Measurements from ENCODE around the gene SPATA31D4. TPM values are rescaled to one million over a fixed set of nuclear protein-coding genes. Genes with fewer than 3 reads are reported as not detected.
"Not testable (repeated sequence)": the region's sequence is repeated elsewhere in the genome, so short reads cannot be mapped to it uniquely, and the experiment has no call there.

SPATA31D4 gene
- not detected for total RNA-seq

DNA sequence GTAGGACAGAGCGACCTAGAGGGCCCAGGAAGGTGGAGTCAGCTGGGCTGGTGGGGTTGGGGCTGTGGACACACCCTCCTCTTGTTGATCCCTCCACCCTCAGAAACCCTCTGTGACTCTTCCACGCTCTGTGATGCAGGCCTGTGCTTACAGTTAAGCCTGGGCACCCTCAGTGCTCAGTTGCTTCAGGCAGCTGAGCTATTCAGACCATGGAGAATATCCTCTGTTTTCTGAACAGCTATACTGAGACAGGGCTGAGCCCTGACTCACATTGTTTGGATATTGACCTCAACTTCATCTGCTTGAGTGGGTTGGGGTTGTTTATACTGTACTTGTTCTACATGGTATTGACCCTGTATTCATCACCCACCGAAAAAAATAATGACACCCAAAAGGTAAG, at the start of gene SPATA31D4:
SPATA31D4 (plus strand) TSS at position 124 of the 400 bp plus-strand sequence; CDS start at position 210, 86 bp downstream.
- not testable (repeated sequence) for ATAC-seq; H3K36me3 Mint-ChIP-seq (ENCODE audit: insufficient read depth); H3K27me3 Mint-ChIP-seq (ENCODE audit: low read depth); H3K9me3 Mint-ChIP-seq; H3K4me1 Mint-ChIP-seq (ENCODE audit: low read depth); DNase-seq; H3K4me3 Mint-ChIP-seq

DNA sequence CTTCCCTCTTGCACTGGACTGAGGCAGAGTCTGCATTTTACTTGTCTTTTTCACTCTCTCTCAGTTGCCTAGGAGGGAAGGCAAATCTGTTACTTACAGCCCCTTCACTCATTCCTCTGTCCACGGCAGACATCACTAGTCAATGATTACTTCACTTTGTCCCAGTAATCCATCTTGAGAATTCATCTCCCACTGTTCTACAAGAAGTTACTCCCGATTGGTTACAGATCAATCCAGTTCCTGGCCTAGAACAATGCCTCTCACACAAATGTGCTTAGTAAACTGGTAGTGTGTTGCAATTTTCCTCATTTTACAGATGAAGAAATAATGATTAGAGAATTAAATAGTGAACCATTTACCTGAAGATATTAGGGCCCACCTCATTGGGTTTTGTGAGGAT, 49.7 kb upstream of the SPATA31D4 start:
- Mint-ChIP-seq H3K36me3 (ENCODE audit: insufficient read depth) (no peaks in the 10 kb centered on the region), H3K4me1 (ENCODE audit: low read depth) (no peaks in the 10 kb centered on the region), H3K9me3 (no peaks in the 10 kb centered on the region), H3K4me3 (no peak overlapping the region), H3K27me3 (ENCODE audit: low read depth) (no peaks in the 10 kb centered on the region)
- ATAC-seq (no peak), DNase-seq (no peak)

DNA sequence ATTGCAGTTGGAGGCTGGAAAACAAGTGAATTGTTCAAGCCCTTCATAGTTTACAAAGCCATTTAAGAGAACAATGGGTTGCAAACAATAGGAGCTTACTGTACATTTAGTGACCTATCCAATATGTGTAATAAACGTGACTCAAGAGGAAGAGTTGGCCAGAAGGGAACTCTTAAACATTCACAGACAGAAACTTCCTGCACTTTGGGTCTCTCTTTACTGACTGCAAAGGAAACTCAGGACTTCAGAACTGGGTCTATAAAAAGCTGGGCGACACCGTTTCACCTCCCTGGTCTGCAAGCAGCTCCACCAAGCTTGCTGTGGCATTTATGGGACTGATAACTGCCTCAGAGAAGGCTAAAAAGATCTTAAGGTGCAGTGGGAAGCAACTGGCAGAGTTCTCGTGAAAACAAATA, 48.7 kb upstream of the SPATA31D4 start:
- ATAC-seq = no peak
- H3K27me3 Mint-ChIP-seq (ENCODE audit: low read depth) = no peaks in the 10 kb centered on the region
- H3K36me3 Mint-ChIP-seq (ENCODE audit: insufficient read depth) = no peaks in the 10 kb centered on the region
- H3K4me3 Mint-ChIP-seq = no peak overlapping the region
- H3K4me1 Mint-ChIP-seq (ENCODE audit: low read depth) = no peaks in the 10 kb centered on the region
- H3K9me3 Mint-ChIP-seq = no peaks in the 10 kb centered on the region
- no peak for DNase-seq

DNA sequence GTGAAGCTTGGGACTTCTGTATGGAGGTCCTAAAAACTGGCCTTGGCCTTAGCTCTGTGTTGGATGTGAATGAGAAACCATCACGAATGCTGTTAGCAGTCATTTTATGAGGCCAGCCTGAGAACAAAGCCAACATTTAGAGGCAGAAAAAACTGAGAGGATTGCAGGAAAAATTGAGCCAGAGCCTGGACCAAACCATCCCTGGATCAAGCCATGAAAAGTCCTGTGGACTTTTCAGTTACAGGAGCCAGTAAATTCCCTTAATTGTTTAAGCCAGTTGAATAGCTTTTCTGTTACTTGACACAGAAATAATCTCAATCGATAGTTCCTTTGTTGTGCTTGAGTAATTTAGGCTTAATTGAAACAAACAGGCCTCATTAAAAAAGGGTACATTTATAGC, 42.6 kb upstream of the SPATA31D4 start:
- H3K36me3 Mint-ChIP-seq (ENCODE audit: insufficient read depth) = no peaks in the 10 kb centered on the region
- no peak for ATAC-seq

DNA sequence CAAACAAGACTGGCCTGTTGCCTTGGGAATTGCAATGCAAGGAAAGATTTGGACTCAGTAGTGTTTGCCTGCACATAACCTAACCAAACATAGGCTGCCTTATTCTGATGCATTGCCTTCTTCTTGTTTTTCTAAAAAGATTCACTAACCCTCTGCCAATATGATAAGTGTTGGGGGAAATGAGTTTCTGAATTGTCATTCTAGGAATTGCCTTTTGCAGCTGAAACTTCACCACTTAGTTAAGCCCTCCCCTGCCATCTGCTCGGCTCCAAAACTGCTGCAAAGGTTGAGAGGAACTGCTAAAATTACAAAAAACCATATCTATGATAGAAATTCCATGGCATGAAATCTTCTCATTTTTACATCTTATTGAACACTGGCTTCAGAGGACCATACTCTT, 41.6 kb upstream of the SPATA31D4 start:
- Mint-ChIP-seq H3K4me1 (ENCODE audit: low read depth) (no peaks in the 10 kb centered on the region), H3K4me3 (no peak overlapping the region), H3K36me3 (ENCODE audit: insufficient read depth) (no peaks in the 10 kb centered on the region), H3K9me3 (no peaks in the 10 kb centered on the region), H3K27me3 (ENCODE audit: low read depth) (no peaks in the 10 kb centered on the region)
- ATAC-seq = no peak
- no peak for DNase-seq

More for the DNA sequence above, 42.6 kb upstream of the SPATA31D4 start:
- no peaks in the 10 kb centered on the region for H3K9me3 Mint-ChIP-seq
- H3K27me3 Mint-ChIP-seq (ENCODE audit: low read depth) = no peaks in the 10 kb centered on the region
- no peak overlapping the region for H3K4me3 Mint-ChIP-seq
- no peak for DNase-seq
- H3K4me1 Mint-ChIP-seq (ENCODE audit: low read depth) = no peaks in the 10 kb centered on the region

DNA sequence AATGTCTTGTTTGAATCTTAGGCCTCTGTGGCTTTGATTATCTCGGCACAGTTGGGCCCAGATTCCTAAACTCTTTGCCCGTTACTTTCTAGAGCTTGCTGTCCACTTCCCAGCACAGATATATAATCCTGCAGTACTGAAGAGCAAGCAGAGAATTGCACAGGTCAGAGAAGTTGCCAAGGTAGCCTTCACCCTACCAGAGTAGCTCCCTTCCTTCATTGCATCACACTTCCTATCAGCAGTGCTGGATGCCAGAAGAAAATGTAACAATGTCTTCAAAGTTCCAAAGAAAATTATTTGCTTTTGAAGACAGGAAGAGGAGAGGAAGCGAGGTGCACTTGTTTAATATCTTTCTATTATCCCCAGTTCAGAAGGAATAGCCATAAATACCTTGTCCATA, 38.1 kb upstream of the SPATA31D4 start:
- ATAC-seq = no peak
- no peaks in the 10 kb centered on the region for H3K36me3 Mint-ChIP-seq (ENCODE audit: insufficient read depth)
- peaks cover 2% of the 10 kb centered on the region for H3K27me3 Mint-ChIP-seq (ENCODE audit: low read depth)
- no peaks in the 10 kb centered on the region for H3K4me1 Mint-ChIP-seq (ENCODE audit: low read depth)
- no peak overlapping the region for H3K4me3 Mint-ChIP-seq
- DNase-seq = no peak
- no peaks in the 10 kb centered on the region for H3K9me3 Mint-ChIP-seq

DNA sequence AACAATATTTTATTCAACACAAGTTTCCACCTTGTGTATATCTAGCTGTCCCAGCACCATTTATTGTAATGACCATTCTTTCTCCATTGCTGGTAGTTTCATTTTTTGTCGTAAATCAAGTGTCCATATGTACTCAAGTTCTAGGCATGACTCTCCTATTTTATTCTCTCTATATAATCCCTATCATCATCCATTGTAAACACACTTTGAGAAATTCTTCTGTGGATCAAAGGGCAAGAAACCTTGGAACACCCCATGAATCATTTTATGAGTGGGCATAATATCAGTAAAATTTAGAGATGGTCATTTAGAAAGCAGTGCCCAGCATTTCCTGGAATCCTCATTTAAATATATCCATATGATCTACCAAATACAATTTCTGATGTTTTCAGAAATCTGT, 35.8 kb upstream of the SPATA31D4 start:
- ATAC-seq (no peak), DNase-seq (no peak)
- Mint-ChIP-seq H3K27me3 (ENCODE audit: low read depth) (peaks cover 2% of the 10 kb centered on the region), H3K4me3 (no peak overlapping the region), H3K4me1 (ENCODE audit: low read depth) (no peaks in the 10 kb centered on the region), H3K9me3 (peaks cover 8% of the 10 kb centered on the region), H3K36me3 (ENCODE audit: insufficient read depth) (no peaks in the 10 kb centered on the region)

DNA sequence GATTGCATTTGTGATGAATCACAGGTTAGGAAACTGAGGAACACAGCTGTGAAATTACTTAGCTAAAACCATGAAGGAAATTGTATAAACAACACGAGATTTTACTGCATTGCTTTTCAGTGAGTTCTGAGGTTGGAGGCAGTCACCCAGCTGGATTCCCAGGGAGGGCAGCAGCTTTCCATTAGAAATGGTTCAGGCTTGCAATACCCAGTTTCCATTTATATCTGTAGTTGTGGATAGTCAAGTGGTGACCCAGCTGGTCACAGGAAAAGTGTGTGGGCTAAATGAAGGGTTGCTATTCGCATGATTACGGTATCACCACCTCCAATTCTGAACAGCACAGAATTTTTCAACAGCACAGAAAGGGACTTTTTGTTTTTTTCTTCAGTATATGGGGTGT, 34.3 kb upstream of the SPATA31D4 start:
- no peaks in the 10 kb centered on the region for H3K36me3 Mint-ChIP-seq (ENCODE audit: insufficient read depth)
- ATAC-seq = no peak
- H3K9me3 Mint-ChIP-seq = peaks cover 8% of the 10 kb centered on the region
- H3K27me3 Mint-ChIP-seq (ENCODE audit: low read depth) = peaks cover 2% of the 10 kb centered on the region
- no peak overlapping the region for H3K4me3 Mint-ChIP-seq
- DNase-seq = no peak
- no peaks in the 10 kb centered on the region for H3K4me1 Mint-ChIP-seq (ENCODE audit: low read depth)

DNA sequence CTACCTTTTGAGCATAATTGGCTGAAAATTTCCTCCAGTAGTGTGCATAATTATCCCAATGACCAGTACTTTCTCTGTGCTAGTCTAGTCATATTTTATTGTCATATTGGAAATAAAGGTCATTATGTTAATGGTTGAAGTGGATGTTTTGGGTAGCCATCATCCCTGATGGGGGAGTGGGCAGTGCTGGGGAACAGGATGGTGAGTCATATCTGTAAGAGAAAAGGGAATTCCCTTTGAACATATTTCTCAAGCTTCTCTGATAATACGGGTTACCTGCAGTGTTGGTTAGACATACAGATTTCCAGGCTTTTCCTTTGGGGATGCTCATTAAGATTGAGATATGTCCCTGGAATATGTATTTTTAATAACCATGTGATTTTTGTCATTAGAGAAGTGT, 33.3 kb upstream of the SPATA31D4 start:
- Mint-ChIP-seq H3K4me3 (no peak overlapping the region), H3K9me3 (peaks cover 8% of the 10 kb centered on the region), H3K4me1 (ENCODE audit: low read depth) (no peaks in the 10 kb centered on the region), H3K27me3 (ENCODE audit: low read depth) (peaks cover 2% of the 10 kb centered on the region), H3K36me3 (ENCODE audit: insufficient read depth) (no peaks in the 10 kb centered on the region)
- DNase-seq (no peak), ATAC-seq (no peak)

DNA sequence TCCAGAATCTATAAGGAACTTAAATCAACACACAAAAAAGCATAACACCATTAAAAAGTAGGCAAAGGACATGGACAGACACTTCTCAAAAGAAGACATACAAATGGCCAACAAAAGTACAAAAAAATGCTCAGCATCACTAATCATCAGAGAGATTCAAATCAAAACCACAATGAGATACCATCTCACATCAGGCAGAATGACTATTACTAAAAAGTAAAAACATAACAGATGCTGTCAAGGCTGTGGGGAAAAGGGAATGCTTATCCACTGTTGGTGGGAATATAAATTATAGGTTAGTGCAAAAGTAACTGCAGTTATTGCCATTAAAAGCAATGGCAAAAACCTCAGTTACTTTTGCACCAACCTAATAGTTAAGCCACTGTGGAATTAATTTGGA, 32.2 kb upstream of the SPATA31D4 start:
- ATAC-seq = no peak
- peaks cover 8% of the 10 kb centered on the region for H3K9me3 Mint-ChIP-seq
- DNase-seq = no peak
- H3K27me3 Mint-ChIP-seq (ENCODE audit: low read depth) = peaks cover 2% of the 10 kb centered on the region
- no peaks in the 10 kb centered on the region for H3K36me3 Mint-ChIP-seq (ENCODE audit: insufficient read depth)
- no peaks in the 10 kb centered on the region for H3K4me1 Mint-ChIP-seq (ENCODE audit: low read depth)
- H3K4me3 Mint-ChIP-seq = no peak overlapping the region

DNA sequence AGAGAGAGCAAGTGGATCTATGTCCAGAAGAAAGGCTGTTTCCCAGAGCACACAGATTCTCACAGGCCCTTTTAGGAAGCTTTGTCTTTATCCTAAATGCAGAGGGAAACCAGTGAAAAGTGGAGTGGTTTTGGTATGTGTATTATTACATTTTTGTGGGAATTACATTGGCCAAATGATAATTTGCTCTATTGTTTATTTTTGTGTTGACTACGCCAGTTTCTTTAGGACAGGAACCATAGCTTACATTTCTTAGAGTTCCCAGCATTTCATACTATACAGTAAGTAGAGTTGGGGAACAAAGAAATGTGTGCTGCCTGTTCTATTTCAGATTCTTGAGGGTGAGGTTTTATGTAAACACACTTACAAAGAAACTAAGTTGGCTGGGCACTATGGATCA, 29.4 kb upstream of the SPATA31D4 start:
- no peak overlapping the region for H3K4me3 Mint-ChIP-seq
- no peaks in the 10 kb centered on the region for H3K27me3 Mint-ChIP-seq (ENCODE audit: low read depth)
- no peaks in the 10 kb centered on the region for H3K36me3 Mint-ChIP-seq (ENCODE audit: insufficient read depth)
- DNase-seq = no peak
- H3K9me3 Mint-ChIP-seq = peaks cover 8% of the 10 kb centered on the region
- no peak for ATAC-seq
- no peaks in the 10 kb centered on the region for H3K4me1 Mint-ChIP-seq (ENCODE audit: low read depth)

DNA sequence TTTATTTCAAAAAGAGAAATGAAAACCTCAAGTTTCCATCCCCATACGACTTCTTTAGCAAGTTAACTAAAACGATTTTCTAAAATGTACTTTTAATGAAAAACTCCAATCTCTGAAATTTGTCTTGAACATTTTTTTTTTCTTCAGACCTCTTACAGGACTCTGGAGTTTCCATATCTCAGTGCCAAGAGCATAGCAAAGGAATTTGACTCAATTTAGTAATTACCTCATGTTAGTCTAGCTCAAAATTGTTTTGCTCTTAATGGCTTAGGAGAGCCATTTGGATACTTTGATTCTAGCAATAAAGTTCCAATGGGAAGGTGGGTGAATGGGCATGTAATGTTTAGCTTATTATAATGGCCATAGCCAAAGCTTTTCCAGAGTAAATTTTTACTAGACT, 26.0 kb upstream of the SPATA31D4 start:
- DNase-seq = no peak
- Mint-ChIP-seq H3K9me3 (no peaks in the 10 kb centered on the region), H3K27me3 (ENCODE audit: low read depth) (no peaks in the 10 kb centered on the region), H3K36me3 (ENCODE audit: insufficient read depth) (no peaks in the 10 kb centered on the region), H3K4me3 (no peak overlapping the region), H3K4me1 (ENCODE audit: low read depth) (no peaks in the 10 kb centered on the region)
- no peak for ATAC-seq

DNA sequence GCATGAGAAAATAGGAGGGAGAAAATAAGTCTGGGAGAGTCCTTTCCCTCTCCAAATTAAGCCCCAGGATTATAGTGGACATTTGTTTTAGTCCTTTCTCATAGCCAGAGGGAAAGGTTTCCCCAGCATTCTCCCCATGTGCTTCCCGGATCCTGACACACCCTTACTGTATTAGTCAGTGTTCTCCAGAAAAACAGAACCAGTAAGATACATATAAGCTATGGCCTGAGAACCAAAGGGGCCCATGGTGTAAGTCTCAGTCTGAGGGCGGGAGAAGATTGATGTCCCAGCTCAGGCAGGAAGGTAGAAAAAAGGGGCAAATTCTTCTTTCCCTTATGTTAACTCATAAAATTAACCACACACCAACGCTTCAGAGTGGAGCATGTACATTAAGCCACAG, 25.6 kb upstream of the SPATA31D4 start:
- Mint-ChIP-seq H3K9me3 (no peaks in the 10 kb centered on the region), H3K4me3 (no peak overlapping the region), H3K27me3 (ENCODE audit: low read depth) (no peaks in the 10 kb centered on the region), H3K36me3 (ENCODE audit: insufficient read depth) (no peaks in the 10 kb centered on the region), H3K4me1 (ENCODE audit: low read depth) (no peaks in the 10 kb centered on the region)
- no peak for ATAC-seq
- no peak for DNase-seq

DNA sequence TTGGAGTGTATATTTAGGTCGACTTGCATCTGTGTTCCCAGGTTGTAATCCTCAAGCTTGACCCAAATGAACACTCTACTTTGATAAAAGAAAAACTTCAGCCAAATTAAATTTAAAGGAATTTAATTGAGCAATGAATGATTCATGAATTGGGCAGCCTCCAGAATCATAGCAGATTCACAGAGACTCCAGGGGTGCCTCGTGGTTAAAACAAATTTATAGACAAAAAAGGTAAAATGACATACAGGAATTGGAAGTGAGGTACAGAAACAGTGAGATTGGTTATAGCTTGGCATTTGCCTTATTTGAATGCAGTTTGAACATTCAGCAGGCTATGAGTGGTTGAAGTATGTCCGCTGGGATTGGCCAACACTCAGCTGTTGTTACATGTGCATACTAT, 21.6 kb upstream of the SPATA31D4 start:
- no peak for ATAC-seq
- DNase-seq = no peak
- Mint-ChIP-seq H3K9me3 (no peaks in the 10 kb centered on the region), H3K27me3 (ENCODE audit: low read depth) (no peaks in the 10 kb centered on the region), H3K36me3 (ENCODE audit: insufficient read depth) (no peaks in the 10 kb centered on the region), H3K4me1 (ENCODE audit: low read depth) (no peaks in the 10 kb centered on the region), H3K4me3 (no peak overlapping the region)

DNA sequence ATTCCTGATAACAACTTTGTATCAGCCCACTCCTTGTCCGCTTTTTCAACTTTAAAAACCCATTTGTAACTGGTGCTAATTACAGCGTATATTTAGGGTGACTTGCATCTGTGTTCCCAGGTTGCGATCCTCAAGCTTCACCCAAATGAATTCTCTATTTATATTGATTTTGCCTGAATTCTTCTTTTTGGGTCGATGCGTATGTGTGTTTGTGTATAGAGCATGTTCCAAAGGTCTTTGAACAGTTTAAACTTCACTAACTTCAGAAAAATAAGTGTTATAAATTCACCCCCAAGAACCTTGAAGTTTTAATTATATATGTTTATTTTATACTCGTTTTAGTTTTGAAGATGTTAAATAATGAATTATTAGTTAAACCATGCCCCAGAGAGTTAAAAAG, 16.1 kb upstream of the SPATA31D4 start:
- no peak for ATAC-seq
- Mint-ChIP-seq H3K4me3 (no peak overlapping the region), H3K36me3 (ENCODE audit: insufficient read depth) (no peaks in the 10 kb centered on the region), H3K9me3 (no peaks in the 10 kb centered on the region), H3K27me3 (ENCODE audit: low read depth) (no peaks in the 10 kb centered on the region), H3K4me1 (ENCODE audit: low read depth) (no peaks in the 10 kb centered on the region)
- no peak for DNase-seq

DNA sequence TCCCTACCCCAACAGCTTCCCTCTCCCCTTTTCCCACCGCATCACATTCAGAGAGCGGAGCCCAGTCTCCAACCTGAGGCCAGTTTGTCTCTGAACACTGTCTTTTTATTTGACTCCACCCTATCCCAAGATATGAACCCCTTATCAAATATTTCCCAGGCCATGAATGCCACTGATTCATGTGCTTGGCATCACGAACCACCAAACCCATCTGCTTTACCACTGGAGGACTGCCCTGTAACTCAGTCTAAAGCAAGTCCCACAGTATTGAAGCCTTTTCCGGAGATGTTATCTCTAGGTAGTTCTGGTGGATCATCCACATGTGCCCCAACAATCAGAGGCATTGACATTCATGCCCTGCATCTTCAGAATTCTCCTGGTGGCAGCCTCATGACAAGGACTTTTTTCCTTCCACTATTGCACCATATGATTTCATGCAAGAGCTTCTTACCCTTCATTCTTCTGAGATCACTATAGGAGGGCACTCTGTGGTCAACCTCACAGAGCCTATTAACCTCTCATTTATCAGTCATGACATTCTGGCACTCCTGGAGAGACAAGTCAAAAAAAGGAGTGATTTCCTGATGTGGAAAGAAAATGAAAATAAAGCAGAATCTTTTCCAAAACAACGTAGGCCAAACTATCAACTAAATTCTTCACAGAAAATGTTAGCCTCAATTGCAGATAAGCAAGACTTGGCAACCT, 12.3 kb upstream of the SPATA31D4 start:
- Mint-ChIP-seq H3K27me3 (ENCODE audit: low read depth) (no peaks in the 10 kb centered on the region), H3K9me3 (no peaks in the 10 kb centered on the region), H3K4me3 (no peak overlapping the region), H3K36me3 (ENCODE audit: insufficient read depth) (no peaks in the 10 kb centered on the region), H3K4me1 (ENCODE audit: low read depth) (no peaks in the 10 kb centered on the region)
- DNase-seq (no peak), ATAC-seq (no peak)

Measured in activated T-cell treated with anti-CD3 and anti-CD28 coated beads, Interleukin-2, amount 50 U/mL, for 4 hours (primary cell).